GM12878 (cell line): ENCODE measurements around the gene FBXL15. TPM values are rescaled to one million over a fixed set of nuclear protein-coding genes. Genes with fewer than 3 reads are reported as not detected.

Source experiments
- ATAC-seq: fragments of 200-7000 bp; cut with Tn5 transposase; 3 replicates; pipeline ENCODE4 v1.9.1; 2020; ENCODE audit warnings: mild to moderate bottlenecking, moderate library complexity
- BruUV-seq: library from RNA; stranded (reverse); fragments of 400-500 nt; replicated peaks from 2 replicates; lab custom pipeline; 2021; lab: Mats Ljungman, UMichigan
- CTCF ChIA-PET: fragments of 300-600 bp; sonication (Branson Sonifier 250); formaldehyde crosslinking; extraction: SDS; loops from one replicate; lab custom pipeline; 2021; ENCODE audit warnings: inconsistent platforms; lab: Yijun Ruan, JAX
- POLR2A ChIA-PET: fragments of 350-600 bp; formaldehyde crosslinking; extraction: SDS; loops from one replicate; lab custom pipeline; 2021; ENCODE audit warnings: inconsistent platforms; lab: Charles Lee
- RAD21 ChIA-PET: fragments of 300-600 bp; sonication (Branson Sonifier 250); formaldehyde crosslinking; loops from one replicate; lab custom pipeline; 2023; ENCODE audit warnings: antibody characterized with exemption; ENCODE audit not compliant: unreplicated experiment; lab: Charles Lee
- SMC1A ChIA-PET: fragments of 300-600 bp; sonication (Branson Sonifier 250); formaldehyde crosslinking; loops from one replicate; lab custom pipeline; 2023; ENCODE audit not compliant: unreplicated experiment, uncharacterized antibody; lab: Charles Lee
- DNase-seq: peaks from one replicate; pipeline ENCODE4 v3.0.0-alpha.2; 2011; ENCODE audit warnings: low read depth, low spot score
- FAIRE-seq: peaks from 3 replicates; lab custom pipeline; 2011; peaks lifted over from hg19 to GRCh38; lab: Jason Lieb, UNC
- H2AFZ ChIP-seq: 2 replicates; pipeline ENCODE4 v1.6.0; 2011; ENCODE audit warnings: low read depth, low read length, control low read depth; ENCODE audit not compliant: control insufficient read depth
- H3K27ac ChIP-seq: 2 replicates; pipeline ENCODE4 v1.5.1; 2011; ENCODE audit warnings: control low read depth; ENCODE audit not compliant: control insufficient read depth, insufficient read depth
- H3K27me3 ChIP-seq, 2 experiments: replicated peaks in 1 of 2; 2 replicates each; pipeline versions ENCODE4 v1.6.0 to v1.6.1; 2011; ENCODE audit warnings: low read length in 1 of 2; ENCODE audit not compliant: control insufficient read depth in 2 of 2, insufficient read depth in 2 of 2
- H3K36me3 ChIP-seq, 2 experiments: 2 replicates each; pipeline ENCODE4 v1.5.1; 2011; ENCODE audit warnings: low read length in 1 of 2; ENCODE audit not compliant: control insufficient read depth in 2 of 2, insufficient read depth in 2 of 2
- H3K4me1 ChIP-seq: 2 replicates; pipeline ENCODE4 v1.6.1; 2011; ENCODE audit warnings: mild to moderate bottlenecking, low read length, moderate library complexity, mixed read lengths; ENCODE audit not compliant: control insufficient read depth, insufficient read depth
- H3K4me2 ChIP-seq: 2 replicates; pipeline ENCODE4 v1.6.0; 2011; ENCODE audit warnings: control low read depth; ENCODE audit not compliant: control insufficient read depth, insufficient read depth
- H3K4me3 ChIP-seq: fragments of 200-600 bp; sonication (generic); 2 replicates; pipeline ENCODE4 v1.5.1; 2016
- H3K79me2 ChIP-seq: 2 replicates; pipeline ENCODE4 v1.6.0; 2011; ENCODE audit warnings: low read length; ENCODE audit not compliant: control insufficient read depth, insufficient read depth
- H3K9ac ChIP-seq: 2 replicates; pipeline ENCODE4 v1.8.0; 2011; ENCODE audit warnings: low read length, control low read depth, mixed read lengths; ENCODE audit not compliant: control insufficient read depth, insufficient read depth
- H3K9me3 ChIP-seq: replicated peaks from 3 replicates; pipeline ENCODE4 v1.5.1; 2011; ENCODE audit warnings: mild to moderate bottlenecking, low read length; ENCODE audit not compliant: control insufficient read depth, insufficient read depth
- H4K20me1 ChIP-seq: 2 replicates; pipeline ENCODE4 v1.6.0; 2011; ENCODE audit not compliant: control insufficient read depth, insufficient read depth
- E2F4 ChIP-seq: IDR thresholded peaks from 2 replicates; pipeline ENCODE4 v1.6.1; 2012; ENCODE audit warnings: low read depth, low read length, improper control_type of control experiment
- HSF1 ChIP-seq: fragments of 150-350 bp; IDR thresholded peaks from 2 replicates; pipeline ENCODE4 v1.6.1; 2014; ENCODE audit warnings: mild to moderate bottlenecking, low read depth, low read length
- IRF3 ChIP-seq: fragments of 450-650 bp; IDR thresholded peaks from 2 replicates; pipeline ENCODE4 v1.6.1; 2014; ENCODE audit warnings: mild to moderate bottlenecking
- MLLT1 ChIP-seq: fragments of 450-650 bp; IDR thresholded peaks from 2 replicates; pipeline ENCODE4 v1.6.1; 2016; ENCODE audit warnings: mild to moderate bottlenecking
- POLR2AphosphoS2 ChIP-seq: IDR thresholded peaks from 2 replicates; pipeline ENCODE4 v1.6.1; 2011; ENCODE audit warnings: low read depth, mild to moderate bottlenecking, low read length, improper control_type of control experiment, moderate library complexity
- REST ChIP-seq: IDR thresholded peaks from 2 replicates; pipeline ENCODE4 v1.6.1; 2012; ENCODE audit warnings: mild to moderate bottlenecking, low read depth, low read length
- USF2 ChIP-seq: IDR thresholded peaks from 2 replicates; pipeline ENCODE4 v1.6.1; 2011; ENCODE audit warnings: low read depth, low read length, improper control_type of control experiment, borderline replicate concordance
- ZBTB11 ChIP-seq: fragments of 450-650 bp; formaldehyde crosslinking; IDR thresholded peaks from 2 replicates; pipeline ENCODE4 v1.5.0; 2022; ENCODE audit warnings: mild to moderate bottlenecking, missing genetic modification characterization
- ZSCAN29 ChIP-seq: fragments of 450-650 bp; IDR thresholded peaks from 2 replicates; pipeline ENCODE4 v1.6.1; 2017; ENCODE audit warnings: mild to moderate bottlenecking, moderate library complexity
- WGBS: methylation state at CpG from one replicate; pipeline ENCODE4 v1.1.6; 2016; ENCODE audit warnings: low lambda C conversion rate; ENCODE audit not compliant: insufficient replicate concordance, insufficient coverage; ENCODE audit errors: missing lambda C conversion rate; 5-methylcytosine and 5-hydroxymethylcytosine counted together
- in situ Hi-C: fragments of 300-500 bp; cut with MboI; formaldehyde crosslinking; loops from 9 replicates; pipeline ENCODE4 v1.14.3; 2018; ENCODE audit warnings: mixed read lengths
- intact Hi-C: fragments of 100-400 bp; cut with micrococcal nuclease; formaldehyde crosslinking; loops from one replicate; pipeline ENCODE4 v1.14.2; 2022; ENCODE audit not compliant: unreplicated experiment
- polyA plus RNA-seq, 11 experiments: library from polyadenylated mRNA; depleted of rRNA in 4 of 11; unstranded in 6 of 11; stranded (reverse) in 5 of 11; fragments of >200 nt; fragmentation: Nextera tagmentation in 4 of 11; fragmentation: Illumina TruSeq in 1 of 11; extraction: Ambion mirVana in 4 of 11; extraction: Trizol in 1 of 11; gene quantifications; 1 replicate in 1 of 11; 2 replicates in 10 of 11; pipeline versions ENCODE4 v1.2.1 to v1.2.3, GENCODE V29; 2011 to 2016; ENCODE audit warnings: inconsistent platforms in 2 of 11, missing spikeins in 2 of 11, low read depth in 1 of 11
- total RNA-seq, 4 experiments: library from RNA; depleted of rRNA in 3 of 4; stranded (reverse); fragments of >200 nt in 3 of 4; fragmentation: Illumina TruSeq in 1 of 4; extraction: Trizol in 1 of 4; gene quantifications; 2 replicates each; pipeline versions ENCODE4 v1.2.1 to v1.2.3, GENCODE V29; 2013 to 2021

FBXL15 gene
- total and polyA plus RNA-seq, 10 of the 15 experiments (the other 5 are each of a cell fraction or from before 2014, with no cell fraction given), result 0.13 to 21.3 (median 7.9) TPM

- Histone ChIP-seq H3K79me2 (no peaks in the 10 kb centered on the region), H3K36me3 (no peaks in the 10 kb centered on the region), H3K27me3 (no peaks in the 10 kb centered on the region), H3K4me2 (no peak overlapping the region), H3K27ac (no peak overlapping the region), H3K4me1 (peaks cover 4% of the 10 kb centered on the region; the same call in 1 of the 2 replicates), H4K20me1 (no peaks in the 10 kb centered on the region), H3K4me3 (no peak overlapping the region), H3K9me3 (no peaks in the 10 kb centered on the region), H3K9ac (no peak overlapping the region), H2AFZ (no peak overlapping the region)
- no peak for DNase-seq
- no peak for ATAC-seq
- WGBS, result 57% methylated on average over 6 of the region's 6 CpGs
- SMC1A ChIA-PET, result interaction anchor here (0.9 kb wide), 1 partner anchor 15 kb away, joined by 3 read pairs; no protein-coding TSS in a partner anchor
- no TSS peak for BruUV-seq
- POLR2A ChIA-PET, result no interaction called here
- FAIRE-seq, result no peak
- in situ Hi-C loops, result no loop called here
- CTCF ChIA-PET, result interaction anchor here (3.1 kb wide), 1 partner anchor 12 kb away, joined by 12 read pairs; no protein-coding TSS in a partner anchor
- RAD21 ChIA-PET, result no interaction called here
- intact Hi-C loops, result no loop called here
- TF ChIP-seq POLR2AphosphoS2, result no peak
- no peak for TF ChIP-seq E2F4
- TF ChIP-seq ZBTB11 (CRISPR knock-in tag), result no peak
- no peak for TF ChIP-seq ZSCAN29
- no peak for TF ChIP-seq USF2
- no peak for TF ChIP-seq IRF3
- no peak for TF ChIP-seq MLLT1
- no peak for TF ChIP-seq HSF1
- TF ChIP-seq REST, result no peak
These were observed 46.7 kb downstream of the FBXL15 start for GRCh38 chr10:102467318-102467717.
